GDM1 (cell line): ENCODE data around the gene KXD1.

Experiments
- DNase-seq: peaks from one replicate; lab custom pipeline; 2025; lab: John Stamatoyannopoulos, UW

The KXD1 gene

GRCh38 chr19:18616023-18616422 is 58.4 kb downstream of the KXD1 start:
- no peak for DNase-seq

- DNase-seq = no peak
Observed at GRCh38 chr19:18617562-18617961, 59.9 kb downstream of the KXD1 start.

DNA sequence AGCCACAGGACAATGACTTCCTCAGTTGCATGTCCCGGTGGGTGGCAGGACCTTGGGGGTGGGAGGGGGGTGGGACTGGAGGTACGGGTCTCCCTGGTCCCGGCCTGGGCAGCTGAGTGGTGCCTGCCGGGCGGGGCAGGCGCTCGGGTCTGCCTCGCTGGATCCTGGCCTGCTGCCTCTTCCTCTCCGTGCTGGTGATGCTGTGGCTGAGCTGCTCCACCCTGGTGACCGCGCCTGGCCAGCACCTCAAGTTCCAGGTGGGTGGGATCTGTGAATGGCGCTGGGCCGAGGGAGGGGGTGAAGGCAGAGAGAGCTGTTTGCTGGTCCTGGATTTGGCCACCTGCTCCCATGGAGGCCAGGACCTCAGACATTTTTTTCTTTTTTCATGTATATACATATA is 60.6 kb downstream of the KXD1 start:
- DNase-seq = no peak
